Measurements from ENCODE around the gene KCNH2.

The KCNH2 gene

GRCh38 chr7:150974468-150975391, 3.4 kb downstream of the KCNH2 start:
- DNase-seq = peak; percentile 87

- DNase-seq = peak; percentile 56
Measured at GRCh38 chr7:150973571-150974451, 4.3 kb downstream of the KCNH2 start.

- DNase-seq = no peak
Measured at GRCh38 chr7:150972741-150973140, 5.4 kb downstream of the KCNH2 start.

- no peak for DNase-seq
Measured at GRCh38 chr7:150972023-150972468, 6.1 kb downstream of the KCNH2 start.

GRCh38 chr7:150971242-150972022, 6.7 kb downstream of the KCNH2 start:
- no peak for DNase-seq

- DNase-seq = no peak
Measured at GRCh38 chr7:150970424-150970823, 7.7 kb downstream of the KCNH2 start.

- DNase-seq = no peak
Measured at GRCh38 chr7:150969475-150969874, 8.6 kb downstream of the KCNH2 start.

- DNase-seq = no peak
Measured at GRCh38 chr7:150968734-150969372, 9.3 kb downstream of the KCNH2 start.

- no peak for DNase-seq
Measured at GRCh38 chr7:150968056-150968733, 9.9 kb downstream of the KCNH2 start.

- DNase-seq = no peak
Measured at GRCh38 chr7:150967349-150967748, 10.8 kb downstream of the KCNH2 start.

GRCh38 chr7:150966002-150966401, 12.1 kb downstream of the KCNH2 start:
- DNase-seq = no peak

GRCh38 chr7:150965273-150965830, 12.8 kb downstream of the KCNH2 start:
- no peak for DNase-seq

- no peak for DNase-seq
Measured at GRCh38 chr7:150964593-150965111, 13.5 kb downstream of the KCNH2 start.

GRCh38 chr7:150963707-150964559, 14.2 kb downstream of the KCNH2 start:
- no peak for DNase-seq

GRCh38 chr7:150962553-150963399, 15.3 kb downstream of the KCNH2 start:
- DNase-seq = peak; percentile 72

GRCh38 chr7:150962290-150962552, 15.9 kb downstream of the KCNH2 start:
- no peak for DNase-seq

GRCh38 chr7:150961510-150962289, 16.4 kb downstream of the KCNH2 start:
- no peak for DNase-seq
